Stimulated activated CD8-positive, alpha-beta memory T cell treated with anti-CD3 and anti-CD28 coated beads, Interleukin-12 subunit alpha, Interleukin-12 subunit beta, amount 100 ng/mL, for 1 hour (primary cell): ENCODE results near the gene CDKL1.
"Not testable (repeated sequence)": the region's sequence is repeated elsewhere in the genome, so short reads cannot be mapped to it uniquely, and the experiment has no call there.

ENCODE experiments used
- DNase-seq: peaks from one replicate; pipeline ENCODE4 v3.0.0-alpha.2; 2020; ENCODE audit warnings: low read depth

The CDKL1 gene

GRCh38 chr14:50387548-50387947, 9.1 kb downstream of the CDKL1 start:
- DNase-seq, result no peak

- DNase-seq, result no peak
Observed at GRCh38 chr14:50383618-50384225, 13.0 kb downstream of the CDKL1 start.

- no peak for DNase-seq
Observed at GRCh38 chr14:50381823-50382287, 14.8 kb downstream of the CDKL1 start.

GRCh38 chr14:50381008-50381407, 15.7 kb downstream of the CDKL1 start:
- DNase-seq, result no peak

GRCh38 chr14:50380455-50380854, 16.2 kb downstream of the CDKL1 start:
- no peak for DNase-seq

GRCh38 chr14:50379563-50379962, 17.1 kb downstream of the CDKL1 start:
- DNase-seq, result no peak

GRCh38 chr14:50377550-50378085, 19.1 kb downstream of the CDKL1 start:
- no peak for DNase-seq

- DNase-seq, result no peak
Observed at GRCh38 chr14:50375760-50376159, 20.9 kb downstream of the CDKL1 start.

GRCh38 chr14:50373959-50374358, 22.7 kb downstream of the CDKL1 start:
- no peak for DNase-seq

- DNase-seq, result no peak
Observed at GRCh38 chr14:50371546-50371945, 25.1 kb downstream of the CDKL1 start.

GRCh38 chr14:50366589-50366988, 30.1 kb downstream of the CDKL1 start:
- no peak for DNase-seq

GRCh38 chr14:50366115-50366514, 30.6 kb downstream of the CDKL1 start:
- DNase-seq, result no peak

- DNase-seq, result not testable (repeated sequence)
Observed at GRCh38 chr14:50365572-50365971, 31.1 kb downstream of the CDKL1 start.

- no peak for DNase-seq
Observed at GRCh38 chr14:50364792-50365191, 31.9 kb downstream of the CDKL1 start.

- peak; percentile 24 for DNase-seq
Observed at GRCh38 chr14:50363714-50364111, 33.0 kb downstream of the CDKL1 start.

GRCh38 chr14:50362764-50363713, 33.6 kb downstream of the CDKL1 start:
- no peak for DNase-seq

- DNase-seq, result not testable (repeated sequence)
Observed at GRCh38 chr14:50361473-50362403, 34.9 kb downstream of the CDKL1 start.

- DNase-seq, result no peak
Observed at GRCh38 chr14:50360851-50361250, 35.8 kb downstream of the CDKL1 start.

GRCh38 chr14:50360093-50360492, 36.6 kb downstream of the CDKL1 start:
- DNase-seq, result no peak

GRCh38 chr14:50359631-50360030, 37.0 kb downstream of the CDKL1 start:
- DNase-seq, result no peak

- no peak for DNase-seq
Observed at GRCh38 chr14:50357753-50358395, 38.8 kb downstream of the CDKL1 start.
